ENCODE results near the gene DAPK2.

DAPK2 gene

DNA sequence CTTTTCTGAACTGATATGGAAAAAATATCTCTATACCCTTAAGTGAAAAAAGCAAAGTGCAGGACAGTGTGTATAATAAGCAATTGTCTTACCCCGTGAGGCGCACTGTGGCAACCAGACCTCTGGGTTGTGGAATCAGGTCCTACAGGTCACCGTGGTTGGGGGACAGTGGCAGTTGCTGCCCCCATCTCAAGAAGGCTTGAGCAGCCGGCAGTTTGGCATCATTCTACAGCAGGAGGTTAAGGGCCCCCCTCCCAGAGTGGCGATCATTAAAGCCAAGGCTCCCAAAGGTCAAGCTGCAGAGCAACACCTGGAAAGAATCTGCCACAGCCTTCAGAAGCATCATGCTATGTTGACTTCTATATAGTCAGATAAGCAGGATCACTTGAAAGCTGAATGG lies 156.5 kb downstream of the DAPK2 start:
- Histone ChIP-seq H3K4me1 (ENCODE audit: control insufficient read depth, low read depth, low read length) (no peaks in the 10 kb centered on the region), H3K4me2 (ENCODE audit: low read length) (no peak overlapping the region), H2BK15ac (replicated peaks; ENCODE audit: low read depth) (no peak overlapping the region), H3K79me1 (ENCODE audit: low read length) (no peaks in the 10 kb centered on the region), H4K5ac (ENCODE audit: low read length) (no peak overlapping the region), H3K27ac (ENCODE audit: low read depth, low read length) (no peak overlapping the region), H3K36me3 (ENCODE audit: control insufficient read depth, insufficient read depth, low read length) (no peaks in the 10 kb centered on the region), H3K27me3 (ENCODE audit: insufficient read depth, low read length, poor library complexity) (no peaks in the 10 kb centered on the region), H2BK5ac (ENCODE audit: low read length) (no peak overlapping the region), H4K8ac (ENCODE audit: low read depth, low read length) (no peak overlapping the region), H2BK120ac (ENCODE audit: low read depth, low read length) (no peak overlapping the region), H3K56ac (ENCODE audit: low read length) (no peak overlapping the region), H3K79me2 (ENCODE audit: control insufficient read depth, insufficient read depth, low read length) (no peaks in the 10 kb centered on the region), H3K18ac (ENCODE audit: low read length) (no peak overlapping the region), H3K23ac (ENCODE audit: low read length) (no peak overlapping the region), H2AK5ac (ENCODE audit: low read length) (no peak overlapping the region), H3K4ac (ENCODE audit: low read depth, low read length) (no peak overlapping the region), H3K9ac (ENCODE audit: low read length) (no peak overlapping the region), H3K4me3 (ENCODE audit: low read length) (no peak overlapping the region)
- no peak for DNase-seq
- WGBS (ENCODE audit: extremely low coverage, insufficient coverage, low lambda C conversion rate): no CpG with 5 or more reads among the region's 5 CpGs

DNA sequence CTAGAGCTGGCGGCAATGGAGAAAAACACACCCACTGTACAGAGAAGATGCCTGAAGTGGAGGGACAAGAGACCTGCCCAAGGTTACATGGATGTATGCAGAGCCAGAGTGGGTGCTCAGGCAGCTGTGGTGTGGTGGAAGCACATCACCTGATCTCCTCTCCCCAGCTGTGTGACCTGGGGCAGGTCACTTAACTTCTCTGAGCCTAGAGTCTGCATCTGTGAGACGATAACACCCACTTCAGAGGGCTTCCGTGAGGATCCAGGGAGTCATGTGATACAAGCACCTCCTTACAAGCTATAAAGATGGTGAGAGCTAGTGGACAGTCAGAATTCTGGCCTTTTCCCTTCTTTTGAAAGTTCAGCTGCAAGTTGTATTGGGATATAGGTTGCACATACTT lies 157.5 kb downstream of the DAPK2 start:
- no peak overlapping the region for H3K27ac ChIP-seq (ENCODE audit: low read depth, low read length)
- no peak for DNase-seq
- no peaks in the 10 kb centered on the region for H3K79me2 ChIP-seq (ENCODE audit: control insufficient read depth, insufficient read depth, low read length)
- no peak overlapping the region for H3K9ac ChIP-seq (ENCODE audit: low read length)
- H4K8ac ChIP-seq (ENCODE audit: low read depth, low read length): no peak overlapping the region
- H3K23ac ChIP-seq (ENCODE audit: low read length): no peak overlapping the region
- H2BK5ac ChIP-seq (ENCODE audit: low read length): no peak overlapping the region
- no peak overlapping the region for H3K4ac ChIP-seq (ENCODE audit: low read depth, low read length)
- H3K27me3 ChIP-seq (ENCODE audit: insufficient read depth, low read length, poor library complexity): no peaks in the 10 kb centered on the region
- no peak overlapping the region for H2AK5ac ChIP-seq (ENCODE audit: low read length)
- H3K4me2 ChIP-seq (ENCODE audit: low read length): no peak overlapping the region
- H3K79me1 ChIP-seq (ENCODE audit: low read length): no peaks in the 10 kb centered on the region
- H3K56ac ChIP-seq (ENCODE audit: low read length): no peak overlapping the region
- H3K4me1 ChIP-seq (ENCODE audit: control insufficient read depth, low read depth, low read length): no peaks in the 10 kb centered on the region
- no peak overlapping the region for H2BK15ac ChIP-seq (replicated peaks; ENCODE audit: low read depth)
- no peak overlapping the region for H3K4me3 ChIP-seq (ENCODE audit: low read length)
- no peak overlapping the region for H2BK120ac ChIP-seq (ENCODE audit: low read depth, low read length)
- H3K36me3 ChIP-seq (ENCODE audit: control insufficient read depth, insufficient read depth, low read length): no peaks in the 10 kb centered on the region
- H3K18ac ChIP-seq (ENCODE audit: low read length): no peak overlapping the region
- no peak overlapping the region for H4K5ac ChIP-seq (ENCODE audit: low read length)
- no CpG with 5 or more reads among the region's 3 CpGs for WGBS (ENCODE audit: extremely low coverage, insufficient coverage, low lambda C conversion rate)

GRCh38 chr15:63888146-63888545 lies 158.1 kb downstream of the DAPK2 start:
- no peak overlapping the region for H3K27ac ChIP-seq (ENCODE audit: low read depth, low read length)
- no peak overlapping the region for H3K4ac ChIP-seq (ENCODE audit: low read depth, low read length)
- no peak overlapping the region for H2BK120ac ChIP-seq (ENCODE audit: low read depth, low read length)
- no peaks in the 10 kb centered on the region for H3K4me1 ChIP-seq (ENCODE audit: control insufficient read depth, low read depth, low read length)
- no peaks in the 10 kb centered on the region for H3K79me1 ChIP-seq (ENCODE audit: low read length)
- H2BK15ac ChIP-seq (replicated peaks; ENCODE audit: low read depth): no peak overlapping the region
- H2BK5ac ChIP-seq (ENCODE audit: low read length): no peak overlapping the region
- no peak overlapping the region for H4K8ac ChIP-seq (ENCODE audit: low read depth, low read length)
- H2AK5ac ChIP-seq (ENCODE audit: low read length): no peak overlapping the region
- no peak overlapping the region for H3K18ac ChIP-seq (ENCODE audit: low read length)
- no peaks in the 10 kb centered on the region for H3K36me3 ChIP-seq (ENCODE audit: control insufficient read depth, insufficient read depth, low read length)
- no peak overlapping the region for H3K4me2 ChIP-seq (ENCODE audit: low read length)
- no peak overlapping the region for H3K9ac ChIP-seq (ENCODE audit: low read length)
- WGBS (ENCODE audit: extremely low coverage, insufficient coverage, low lambda C conversion rate): no CpG with 5 or more reads among the region's 1 CpG
- no peak overlapping the region for H3K56ac ChIP-seq (ENCODE audit: low read length)
- H3K4me3 ChIP-seq (ENCODE audit: low read length): no peak overlapping the region
- H3K23ac ChIP-seq (ENCODE audit: low read length): no peak overlapping the region
- H3K27me3 ChIP-seq (ENCODE audit: insufficient read depth, low read length, poor library complexity): no peaks in the 10 kb centered on the region
- no peak for DNase-seq
- H4K5ac ChIP-seq (ENCODE audit: low read length): no peak overlapping the region
- no peaks in the 10 kb centered on the region for H3K79me2 ChIP-seq (ENCODE audit: control insufficient read depth, insufficient read depth, low read length)

GRCh38 chr15:63887630-63888029 lies 158.7 kb downstream of the DAPK2 start:
- no CpG with 5 or more reads among the region's 6 CpGs for WGBS (ENCODE audit: extremely low coverage, insufficient coverage, low lambda C conversion rate)
- H3K79me1 ChIP-seq (ENCODE audit: low read length): no peaks in the 10 kb centered on the region

GRCh38 chr15:63884953-63885352 lies 161.3 kb downstream of the DAPK2 start:
- H3K36me3 ChIP-seq (ENCODE audit: control insufficient read depth, insufficient read depth, low read length): no peaks in the 10 kb centered on the region
- no peak overlapping the region for H3K4me2 ChIP-seq (ENCODE audit: low read length)
- no CpG with 5 or more reads among the region's 7 CpGs for WGBS (ENCODE audit: extremely low coverage, insufficient coverage, low lambda C conversion rate)
- no peak overlapping the region for H2AK5ac ChIP-seq (ENCODE audit: low read length)
- no peak overlapping the region for H3K27ac ChIP-seq (ENCODE audit: low read depth, low read length)
- no peak overlapping the region for H3K18ac ChIP-seq (ENCODE audit: low read length)
- H3K23ac ChIP-seq (ENCODE audit: low read length): no peak overlapping the region
- no peak overlapping the region for H3K9ac ChIP-seq (ENCODE audit: low read length)
- no peaks in the 10 kb centered on the region for H3K79me1 ChIP-seq (ENCODE audit: low read length)
- H2BK15ac ChIP-seq (replicated peaks; ENCODE audit: low read depth): no peak overlapping the region
- no peak overlapping the region for H3K4me3 ChIP-seq (ENCODE audit: low read length)
- H3K4me1 ChIP-seq (ENCODE audit: control insufficient read depth, low read depth, low read length): no peaks in the 10 kb centered on the region
- no peak overlapping the region for H2BK120ac ChIP-seq (ENCODE audit: low read depth, low read length)
- H2BK5ac ChIP-seq (ENCODE audit: low read length): no peak overlapping the region
- no peaks in the 10 kb centered on the region for H3K79me2 ChIP-seq (ENCODE audit: control insufficient read depth, insufficient read depth, low read length)
- H3K4ac ChIP-seq (ENCODE audit: low read depth, low read length): no peak overlapping the region
- H4K5ac ChIP-seq (ENCODE audit: low read length): no peak overlapping the region
- no peak overlapping the region for H4K8ac ChIP-seq (ENCODE audit: low read depth, low read length)
- DNase-seq: no peak
- H3K56ac ChIP-seq (ENCODE audit: low read length): no peak overlapping the region
- H3K27me3 ChIP-seq (ENCODE audit: insufficient read depth, low read length, poor library complexity): no peaks in the 10 kb centered on the region

More at GRCh38 chr15:63887630-63888029, 158.7 kb downstream of the DAPK2 start:
- Histone ChIP-seq H3K4me3 (ENCODE audit: low read length) (no peak overlapping the region), H3K9ac (ENCODE audit: low read length) (no peak overlapping the region), H2BK120ac (ENCODE audit: low read depth, low read length) (no peak overlapping the region), H4K8ac (ENCODE audit: low read depth, low read length) (no peak overlapping the region), H3K4me2 (ENCODE audit: low read length) (no peak overlapping the region), H4K5ac (ENCODE audit: low read length) (no peak overlapping the region), H3K27me3 (ENCODE audit: insufficient read depth, low read length, poor library complexity) (no peaks in the 10 kb centered on the region), H3K4ac (ENCODE audit: low read depth, low read length) (no peak overlapping the region), H3K27ac (ENCODE audit: low read depth, low read length) (no peak overlapping the region), H2BK15ac (replicated peaks; ENCODE audit: low read depth) (no peak overlapping the region), H2AK5ac (ENCODE audit: low read length) (no peak overlapping the region), H3K56ac (ENCODE audit: low read length) (no peak overlapping the region), H3K36me3 (ENCODE audit: control insufficient read depth, insufficient read depth, low read length) (no peaks in the 10 kb centered on the region), H3K79me2 (ENCODE audit: control insufficient read depth, insufficient read depth, low read length) (no peaks in the 10 kb centered on the region), H3K4me1 (ENCODE audit: control insufficient read depth, low read depth, low read length) (no peaks in the 10 kb centered on the region), H2BK5ac (ENCODE audit: low read length) (no peak overlapping the region), H3K23ac (ENCODE audit: low read length) (no peak overlapping the region), H3K18ac (ENCODE audit: low read length) (no peak overlapping the region)
- DNase-seq: no peak

DNA sequence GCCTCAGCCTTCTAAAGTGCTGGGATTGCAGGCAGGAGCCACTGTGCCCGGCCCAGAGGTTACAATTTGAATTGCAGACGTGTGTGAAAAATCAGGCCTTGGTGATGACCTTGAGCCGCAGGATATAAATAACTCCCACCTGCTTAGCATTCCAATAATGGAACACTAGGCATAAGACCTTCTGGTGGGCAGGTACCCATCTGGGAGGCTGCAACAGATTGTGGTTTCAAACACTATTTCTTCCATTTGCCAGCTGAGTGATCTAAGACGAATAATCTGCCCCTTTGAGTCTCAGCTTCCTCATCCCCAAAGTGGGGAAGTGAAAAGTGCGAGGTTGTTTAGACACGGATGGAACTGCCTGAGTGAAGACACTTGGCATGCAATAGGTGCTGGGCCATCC lies 164.9 kb downstream of the DAPK2 start:
- no peak overlapping the region for H3K4ac ChIP-seq (ENCODE audit: low read depth, low read length)
- H4K5ac ChIP-seq (ENCODE audit: low read length): no peak overlapping the region
- no peak overlapping the region for H2BK15ac ChIP-seq (replicated peaks; ENCODE audit: low read depth)
- DNase-seq: no peak
- no peak overlapping the region for H3K9ac ChIP-seq (ENCODE audit: low read length)
- no peaks in the 10 kb centered on the region for H3K27me3 ChIP-seq (ENCODE audit: insufficient read depth, low read length, poor library complexity)
- H3K23ac ChIP-seq (ENCODE audit: low read length): no peak overlapping the region
- H3K4me1 ChIP-seq (ENCODE audit: control insufficient read depth, low read depth, low read length): no peaks in the 10 kb centered on the region
- H3K56ac ChIP-seq (ENCODE audit: low read length): no peak overlapping the region
- whole genome bisulfite sequencing (ENCODE audit: extremely low coverage, insufficient coverage, low lambda C conversion rate): no CpG with 5 or more reads among the region's 6 CpGs
- no peak overlapping the region for H3K27ac ChIP-seq (ENCODE audit: low read depth, low read length)
- H3K4me2 ChIP-seq (ENCODE audit: low read length): no peak overlapping the region
- H2BK120ac ChIP-seq (ENCODE audit: low read depth, low read length): no peak overlapping the region
- H3K4me3 ChIP-seq (ENCODE audit: low read length): no peak overlapping the region
- no peak overlapping the region for H3K18ac ChIP-seq (ENCODE audit: low read length)
- no peaks in the 10 kb centered on the region for H3K79me2 ChIP-seq (ENCODE audit: control insufficient read depth, insufficient read depth, low read length)
- H3K79me1 ChIP-seq (ENCODE audit: low read length): no peaks in the 10 kb centered on the region
- H3K36me3 ChIP-seq (ENCODE audit: control insufficient read depth, insufficient read depth, low read length): no peaks in the 10 kb centered on the region
- H4K8ac ChIP-seq (ENCODE audit: low read depth, low read length): no peak overlapping the region
- no peak overlapping the region for H2BK5ac ChIP-seq (ENCODE audit: low read length)
- H2AK5ac ChIP-seq (ENCODE audit: low read length): no peak overlapping the region
